CD4-positive, alpha-beta T cell treated with Interleukin-4 for 1 hour (primary cell): Measurements from ENCODE around the gene RITA1.
"Not testable (repeated sequence)": the region's sequence is repeated elsewhere in the genome, so short reads cannot be mapped to it uniquely, and the experiment has no call there.

Source experiments
- DNase-seq, 2 donors: peaks; one replicate each; pipeline ENCODE4 v3.0.0-alpha.2; 2020 to 2022

RITA1 gene

GRCh38 chr12:113206802-113207201, 21.3 kb downstream of the RITA1 start:
- DNase-seq = not testable (repeated sequence)

GRCh38 chr12:113207613-113208040, 22.1 kb downstream of the RITA1 start:
- peak; percentile 16 to 21 for DNase-seq

GRCh38 chr12:113208041-113208934, 22.8 kb downstream of the RITA1 start:
- peak; percentile 81 to 87 for DNase-seq

- no peak for DNase-seq
Observed at GRCh38 chr12:113211160-113211559, 25.6 kb downstream of the RITA1 start.

GRCh38 chr12:113214895-113215400, 29.4 kb downstream of the RITA1 start:
- peak in 1 of 2 donors; percentile 65 for DNase-seq

- DNase-seq = no peak
Observed at GRCh38 chr12:113216027-113216426, 30.5 kb downstream of the RITA1 start.

GRCh38 chr12:113220593-113221180, 35.2 kb downstream of the RITA1 start:
- no peak for DNase-seq

GRCh38 chr12:113221181-113221996, 35.9 kb downstream of the RITA1 start, which contains the start of gene TPCN1:
TSS of gene TPCN1 (plus strand) at chr12:113221464. CDS start at chr12:113226853, 5,389 bp downstream.
- peak; percentile 100 for DNase-seq

GRCh38 chr12:113221997-113222729, 36.6 kb downstream of the RITA1 start:
- peak in 1 of 2 donors; percentile 17 for DNase-seq

- peak in 1 of 2 donors; percentile 16 for DNase-seq
Observed at GRCh38 chr12:113222730-113223531, 37.4 kb downstream of the RITA1 start.

- no peak for DNase-seq
Observed at GRCh38 chr12:113224955-113225354, 39.4 kb downstream of the RITA1 start.

GRCh38 chr12:113226696-113227568, 41.4 kb downstream of the RITA1 start:
- DNase-seq = no peak

GRCh38 chr12:113227686-113228391, 42.3 kb downstream of the RITA1 start:
- DNase-seq = no peak

- DNase-seq = no peak
Observed at GRCh38 chr12:113228394-113229028, 43.0 kb downstream of the RITA1 start.

- DNase-seq = no peak
Observed at GRCh38 chr12:113230315-113231234, 45.1 kb downstream of the RITA1 start.

GRCh38 chr12:113231235-113232088, 45.9 kb downstream of the RITA1 start:
- DNase-seq = no peak
